ENCODE measurements around the gene ASB1. TPM values are rescaled to one million over a fixed set of nuclear protein-coding genes. Genes with fewer than 3 reads are reported as not detected.

Gene ASB1
- polyA plus RNA-seq, 4 donors, result 29.1 to 33.7 (median 30.4) TPM

DNA sequence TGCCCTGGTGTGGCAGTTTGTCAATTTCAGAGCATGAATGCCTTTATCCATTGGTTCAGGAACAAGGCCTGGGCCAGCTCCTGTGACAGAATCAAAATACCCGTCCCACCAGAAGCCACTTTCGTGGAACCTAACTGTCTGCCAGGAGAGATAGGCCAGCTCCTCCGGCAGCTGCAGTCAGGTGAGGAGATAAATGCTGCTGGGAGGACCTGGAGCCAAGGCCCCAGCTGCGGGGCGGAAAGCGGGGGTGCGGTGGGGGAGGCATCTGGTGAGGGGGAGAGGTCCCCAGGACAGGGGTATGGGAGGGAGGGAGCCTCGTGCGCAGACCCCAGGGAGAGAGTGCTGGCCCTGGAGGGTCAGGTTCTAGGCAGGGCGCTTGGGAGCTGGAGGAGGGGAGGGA lies 4.4 kb upstream of the ASB1 start:
- DNase-seq (ENCODE audit: low read depth in 4 of 4, low spot score in 2 of 4), result no peak

DNA sequence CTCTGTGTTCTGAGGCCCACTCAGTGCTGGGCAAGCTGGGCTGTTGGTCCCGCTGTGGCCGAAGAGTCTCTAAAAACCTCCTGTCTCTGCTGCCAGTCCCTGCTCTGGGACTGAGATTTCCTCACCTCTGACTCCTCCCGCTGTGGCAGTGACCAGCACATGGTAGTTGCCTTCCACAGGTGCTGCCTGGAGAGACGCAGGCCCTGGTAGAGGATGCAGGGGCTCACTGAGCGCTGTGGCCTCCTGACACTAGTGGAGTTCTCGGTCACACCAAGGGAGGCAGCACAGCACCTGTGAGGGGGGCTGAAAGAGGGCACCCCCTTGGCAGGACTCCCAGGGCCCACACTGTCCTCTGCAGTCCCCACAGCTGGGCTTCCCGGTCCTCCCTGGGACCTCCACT lies 3.8 kb upstream of the ASB1 start:
- no peak for DNase-seq (ENCODE audit: low read depth in 4 of 4, low spot score in 2 of 4)

DNA sequence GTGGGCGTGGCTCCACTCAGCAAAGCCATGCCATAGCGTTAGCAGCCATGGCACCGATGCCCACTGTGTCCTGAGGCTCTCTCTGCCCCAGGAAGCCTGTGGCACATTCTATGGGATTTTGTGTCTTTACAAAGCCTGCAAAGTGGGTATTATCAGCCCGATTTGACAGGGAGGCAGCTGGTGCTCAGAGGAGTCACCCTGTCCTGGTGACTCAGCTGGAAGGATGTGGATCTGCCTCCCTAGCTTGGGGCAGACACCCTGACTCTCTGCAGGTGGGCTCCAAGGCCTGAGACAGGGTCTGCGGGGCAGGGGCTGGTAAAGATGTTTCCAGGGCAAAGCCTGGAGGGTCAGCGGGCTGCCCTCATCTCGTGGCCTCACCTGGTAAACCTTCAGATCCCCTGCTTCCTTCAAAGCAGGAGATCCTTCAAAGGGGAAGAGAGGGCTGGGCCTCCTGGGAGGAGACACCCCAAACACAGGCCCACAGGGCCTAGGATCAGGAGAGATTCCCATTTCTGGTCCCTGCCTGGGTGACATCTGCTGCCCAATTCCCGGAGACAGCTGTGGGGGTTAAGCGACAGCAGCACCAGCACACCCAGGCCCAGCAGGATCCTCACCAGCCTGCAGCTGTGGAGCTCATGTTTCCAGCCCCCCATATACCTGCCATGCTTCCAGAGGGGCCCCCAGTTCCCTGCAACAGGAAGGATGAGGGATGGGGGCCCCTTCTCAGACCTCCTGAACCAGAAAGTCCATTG lies 3.0 kb upstream of the ASB1 start:
- DNase-seq (ENCODE audit: low read depth in 4 of 4, low spot score in 2 of 4), result no peak

DNA sequence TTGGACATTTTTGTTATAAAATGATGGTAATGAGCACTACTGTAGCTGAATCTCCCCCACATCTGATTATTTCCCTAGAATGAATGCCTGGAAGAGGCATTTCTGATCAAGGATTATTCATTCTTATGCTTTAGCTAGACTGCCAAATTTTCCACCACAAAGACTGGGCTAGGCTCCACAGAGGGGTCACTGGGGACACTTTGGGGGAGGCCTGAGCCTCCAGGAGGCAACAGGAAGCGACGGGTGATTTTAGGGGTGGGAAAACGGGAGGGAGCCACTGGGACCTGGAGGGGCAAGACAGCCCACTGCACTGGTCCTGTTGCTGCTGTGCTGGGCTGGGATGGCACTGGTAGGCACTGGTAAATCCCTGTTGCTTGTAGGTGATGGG lies 2.4 kb upstream of the ASB1 start:
- no peak for DNase-seq (ENCODE audit: low read depth in 4 of 4, low spot score in 2 of 4)

DNA sequence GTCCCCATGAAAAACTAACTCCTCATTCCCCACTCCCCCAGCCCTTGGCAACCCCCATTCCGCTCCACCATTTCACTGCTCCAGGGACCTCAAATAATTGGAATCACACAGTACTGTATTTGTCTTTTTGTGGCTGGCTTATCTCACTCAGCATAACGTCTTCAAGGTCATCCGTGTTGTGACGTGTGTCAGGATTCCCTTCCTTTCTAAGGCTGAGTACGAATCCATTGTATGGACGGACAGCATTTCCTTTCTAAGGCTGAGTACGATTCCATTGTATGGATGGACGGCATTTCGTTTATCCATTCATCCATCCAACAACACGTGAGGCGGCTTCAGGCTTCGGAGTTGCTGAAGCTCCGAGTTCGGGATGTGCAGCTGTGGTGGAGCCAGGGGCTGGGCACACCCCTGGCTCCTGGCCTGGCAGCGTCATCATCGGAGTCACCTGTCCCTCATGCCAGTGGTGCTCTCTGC lies 1.2 kb upstream of the ASB1 start:
- no peak for DNase-seq (ENCODE audit: low read depth in 4 of 4, low spot score in 2 of 4)

DNA sequence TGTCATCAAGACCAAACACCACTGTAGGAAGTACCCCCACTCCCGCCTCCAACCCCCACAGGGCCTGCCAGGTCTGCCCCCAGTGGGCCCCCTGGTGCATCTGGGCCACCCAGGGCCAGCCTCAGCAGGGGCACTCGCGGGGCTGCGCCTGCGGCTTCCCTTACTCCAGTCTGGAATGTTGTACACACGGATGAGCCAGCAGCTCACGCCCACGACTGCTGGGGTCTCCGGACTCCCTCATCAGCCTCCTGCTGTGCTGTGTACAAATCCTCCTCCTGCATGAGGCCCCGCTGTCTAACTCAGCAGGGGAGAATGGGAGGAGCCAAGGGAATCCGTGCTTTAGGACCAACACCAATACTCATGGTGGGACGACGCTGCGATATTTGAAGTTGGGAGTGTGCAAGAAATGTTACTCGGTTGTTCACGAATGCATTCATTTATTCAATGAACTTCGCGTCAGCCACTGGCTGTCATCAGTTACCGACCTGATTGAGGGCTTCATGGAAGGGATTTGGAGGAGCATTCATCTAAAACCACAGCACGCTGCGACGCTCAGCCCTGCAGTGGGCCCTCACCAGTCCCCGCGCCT lies 654 bp upstream of the ASB1 start:
- no peak for DNase-seq (ENCODE audit: low read depth in 4 of 4, low spot score in 2 of 4)

DNA sequence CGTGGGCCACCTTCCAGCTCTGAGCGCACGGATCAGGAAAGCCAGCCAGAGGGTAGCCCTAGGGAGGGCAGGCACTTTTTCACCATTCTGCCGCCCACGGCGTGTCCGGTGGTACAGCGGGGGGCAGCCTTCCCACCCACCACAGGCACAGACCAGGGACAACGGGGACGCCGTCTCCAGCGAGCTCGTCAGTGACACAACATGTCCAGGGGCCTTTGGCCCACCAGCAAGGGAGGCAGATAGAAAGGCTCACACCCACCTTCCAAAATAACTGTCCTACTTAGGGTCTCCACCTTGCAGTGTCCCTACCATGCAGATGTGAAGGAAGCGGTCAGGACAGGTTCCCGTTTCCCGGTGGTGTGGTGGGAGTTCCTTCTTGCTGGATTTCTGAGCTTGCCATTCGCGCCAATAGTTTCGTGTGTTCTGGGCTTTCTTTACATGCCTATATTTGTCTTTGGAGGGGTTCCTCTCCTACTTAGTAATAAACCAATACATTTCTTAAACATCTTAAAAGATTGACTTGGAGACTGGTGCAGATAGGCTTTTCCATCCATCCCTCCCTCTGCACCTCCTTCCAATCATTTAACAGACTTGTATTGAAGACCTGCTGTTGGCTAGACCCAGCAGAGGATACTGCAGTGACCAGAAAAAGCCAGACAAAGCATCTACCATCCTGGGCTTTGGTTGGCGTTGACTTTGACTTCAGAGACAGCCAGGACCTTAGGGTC lies 872 bp downstream of the ASB1 start:
- DNase-seq (ENCODE audit: low read depth in 4 of 4, low spot score in 2 of 4), result no peak

DNA sequence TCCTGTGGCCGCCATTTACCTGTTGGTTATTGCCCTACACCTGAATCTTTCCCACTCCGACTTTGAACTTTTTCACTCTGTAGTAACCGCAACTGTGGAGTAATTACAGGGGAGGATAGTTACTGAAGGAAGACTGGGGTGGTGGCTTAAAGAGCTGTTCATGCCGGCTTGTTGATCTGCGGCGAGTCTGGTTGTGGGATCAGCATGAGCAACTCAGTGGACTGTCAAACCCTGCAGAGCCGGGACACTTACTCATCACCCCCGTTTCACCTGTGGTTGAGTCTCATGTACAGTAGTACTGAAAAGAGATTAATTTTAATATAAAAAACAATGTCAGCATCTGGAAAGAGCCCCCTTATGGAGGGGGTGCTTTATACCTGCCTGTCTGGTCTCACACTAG lies 2.1 kb downstream of the ASB1 start:
- no peak for DNase-seq (ENCODE audit: low read depth in 4 of 4, low spot score in 2 of 4)

DNA sequence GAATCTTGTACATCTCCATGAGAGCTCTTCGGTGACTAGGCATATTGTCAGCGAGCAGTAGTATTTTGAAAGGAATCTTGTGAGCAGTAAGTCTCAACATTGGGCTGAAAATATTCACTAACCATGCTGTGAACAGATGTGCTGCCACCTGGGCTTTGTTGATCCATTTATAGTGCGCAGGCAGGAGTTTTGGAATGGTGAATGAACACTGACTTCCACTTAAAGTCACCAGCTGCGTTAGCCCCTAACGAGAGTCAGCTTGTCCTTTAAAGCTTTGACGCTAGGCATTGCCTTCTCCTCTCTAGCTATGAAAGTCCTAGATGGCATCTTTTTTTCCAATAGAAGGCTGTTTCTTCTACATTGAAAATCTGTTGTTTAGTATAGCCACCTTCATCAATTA lies 4.1 kb downstream of the ASB1 start:
- DNase-seq (ENCODE audit: low read depth in 4 of 4, low spot score in 2 of 4), result no peak

DNA sequence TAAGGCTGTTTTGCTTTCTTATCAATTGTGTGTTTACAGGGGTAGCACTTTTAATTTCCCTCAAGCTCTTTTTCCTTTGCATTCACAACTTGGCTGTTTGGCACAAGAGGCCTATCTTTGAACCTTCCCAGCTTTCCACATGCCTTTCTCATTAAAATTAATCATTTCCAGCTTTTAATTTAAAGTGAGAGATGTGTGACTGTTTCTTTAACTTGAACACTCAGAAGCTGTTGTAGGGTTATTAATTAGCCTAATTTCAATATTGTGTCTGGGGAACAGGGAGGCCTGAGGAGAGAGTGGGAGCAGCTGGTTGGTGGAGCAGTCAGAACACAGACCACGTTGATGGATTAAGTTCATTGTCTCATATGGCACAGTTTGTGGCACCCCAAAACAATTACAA lies 4.7 kb downstream of the ASB1 start:
- no peak for DNase-seq (ENCODE audit: low read depth in 4 of 4, low spot score in 2 of 4)

DNA sequence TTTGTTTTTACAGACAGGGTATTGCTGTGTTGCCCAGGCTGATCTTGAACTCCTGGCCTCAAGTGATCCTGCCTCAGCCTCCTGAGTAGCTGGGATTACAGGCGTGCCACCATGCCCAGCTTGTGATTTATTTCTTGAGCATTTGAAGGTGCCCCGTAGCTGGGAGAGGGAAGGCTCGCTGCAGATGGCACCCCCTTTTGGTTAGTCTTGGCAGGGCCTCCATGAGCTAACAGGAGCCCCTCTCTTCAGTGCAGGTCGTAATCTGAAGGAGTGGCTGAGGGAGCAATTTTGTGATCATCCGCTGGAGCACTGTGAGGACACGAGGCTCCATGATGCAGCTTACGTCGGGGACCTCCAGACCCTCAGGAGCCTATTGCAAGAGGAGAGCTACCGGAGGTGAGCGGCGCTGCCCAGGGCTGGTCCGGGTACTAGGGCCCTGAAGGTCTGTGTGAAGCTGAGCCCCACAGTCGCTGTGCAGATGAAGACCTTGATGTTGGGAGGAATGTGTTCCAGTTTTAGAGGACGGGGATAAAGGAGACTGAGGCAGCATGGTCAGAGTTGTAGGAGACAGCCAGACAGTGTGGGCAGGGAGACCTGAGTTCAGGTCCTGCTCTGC lies 6.7 kb downstream of the ASB1 start:
- no peak for DNase-seq (ENCODE audit: low read depth in 4 of 4, low spot score in 2 of 4)

DNA sequence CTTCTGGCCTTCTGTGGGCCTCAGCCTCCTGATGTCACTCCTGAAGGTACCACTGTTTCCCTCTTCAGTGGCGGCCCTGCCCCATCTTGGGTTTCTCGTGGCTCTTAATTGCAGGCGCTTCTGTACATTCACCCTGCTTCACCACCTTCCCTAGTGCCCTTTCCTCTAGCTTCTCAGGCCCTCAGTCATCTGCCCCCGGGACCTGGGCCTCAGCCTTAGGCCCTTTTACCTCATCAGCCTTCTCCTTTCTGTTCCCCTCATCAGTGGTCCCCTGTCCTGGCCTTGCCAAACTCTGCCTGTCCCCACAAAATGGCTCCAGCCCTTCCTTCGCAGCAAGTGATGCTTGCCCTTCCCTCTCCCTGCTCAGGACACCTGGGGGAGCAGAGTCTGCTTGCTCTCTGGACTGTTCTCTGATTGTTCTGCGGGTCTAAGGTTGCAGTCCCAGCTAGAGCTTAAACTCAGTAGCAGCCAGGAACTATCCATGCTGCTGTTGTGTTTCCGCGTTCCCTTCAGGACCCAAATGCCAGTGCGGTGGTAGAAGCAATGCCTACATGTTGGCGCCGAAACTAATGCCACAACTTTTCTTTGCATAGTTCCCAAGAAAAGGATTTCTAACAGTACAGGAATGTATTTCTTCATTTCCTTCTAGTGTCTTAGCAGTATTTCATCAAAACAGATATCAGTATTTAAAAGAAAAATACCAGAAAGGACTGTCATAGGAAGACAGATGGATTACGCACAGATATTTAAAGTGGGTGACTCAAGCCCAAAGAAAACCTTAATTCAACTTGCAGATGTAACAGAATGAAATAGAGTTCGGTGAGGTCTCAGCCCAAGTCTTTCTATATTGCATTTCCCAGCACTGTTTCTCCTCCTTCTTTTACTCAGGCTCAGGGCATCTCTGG lies 7.5 kb downstream of the ASB1 start:
- DNase-seq (ENCODE audit: low read depth in 4 of 4, low spot score in 2 of 4), result no peak

DNA sequence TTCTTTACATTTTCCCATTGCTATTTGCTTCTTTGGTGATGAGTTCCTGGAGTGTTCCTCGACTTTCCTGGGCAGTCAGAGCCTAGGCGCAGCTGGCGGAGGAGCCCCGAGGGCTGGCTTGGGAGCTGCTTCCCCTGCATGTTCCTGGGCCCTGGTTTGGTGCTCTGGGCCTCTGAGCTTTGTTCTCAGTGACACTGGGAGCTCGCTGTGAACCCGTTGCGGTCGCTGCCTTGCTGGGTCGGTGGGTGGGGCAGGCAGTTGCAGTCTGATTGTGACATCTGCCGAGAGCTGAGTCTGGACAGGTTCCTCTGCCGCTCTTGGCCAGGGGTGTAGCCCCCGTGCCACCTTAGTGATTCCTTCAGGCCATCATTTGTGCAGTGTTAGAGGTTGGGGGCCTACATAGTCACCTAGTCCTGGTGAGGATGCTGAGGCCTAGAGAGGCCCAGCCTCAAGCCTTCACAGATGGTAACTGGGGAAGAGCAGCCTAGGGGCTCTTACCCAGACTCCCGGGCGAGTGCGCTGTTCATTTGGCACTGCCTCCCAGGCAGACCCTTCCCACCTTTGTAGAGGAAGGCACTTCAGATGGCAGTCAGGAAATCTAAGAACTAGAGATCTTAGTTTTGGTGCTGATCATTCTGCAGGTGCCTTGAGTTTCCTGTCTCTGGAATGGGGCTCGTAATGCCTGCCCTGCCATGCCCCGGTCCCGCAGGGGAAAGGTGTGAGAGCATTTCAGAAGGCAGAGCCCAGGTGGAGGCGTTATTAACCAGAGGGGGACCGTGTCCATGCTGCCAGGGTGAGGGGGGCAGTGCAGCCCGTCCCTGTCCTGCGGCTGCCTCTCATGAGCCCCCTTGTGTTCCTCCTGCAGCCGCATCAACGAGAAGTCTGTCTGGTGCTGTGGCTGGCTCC lies 8.4 kb downstream of the ASB1 start:
- no peak for DNase-seq (ENCODE audit: low read depth in 4 of 4, low spot score in 2 of 4)

DNA sequence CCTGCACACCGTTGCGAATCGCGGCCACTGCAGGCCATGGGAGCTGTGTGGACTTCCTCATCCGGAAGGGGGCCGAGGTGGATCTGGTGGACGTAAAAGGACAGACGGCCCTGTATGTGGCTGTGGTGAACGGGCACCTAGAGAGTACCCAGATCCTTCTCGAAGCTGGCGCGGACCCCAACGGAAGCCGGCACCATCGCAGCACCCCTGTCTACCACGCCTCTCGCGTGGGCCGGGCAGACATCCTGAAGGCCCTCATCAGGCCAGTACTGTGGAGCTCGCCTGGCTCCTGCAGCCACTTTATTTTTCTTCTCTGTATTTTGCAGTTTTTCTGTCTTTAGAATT lies 9.0 kb downstream of the ASB1 start:
- DNase-seq (ENCODE audit: low read depth in 4 of 4, low spot score in 2 of 4), result no peak

DNA sequence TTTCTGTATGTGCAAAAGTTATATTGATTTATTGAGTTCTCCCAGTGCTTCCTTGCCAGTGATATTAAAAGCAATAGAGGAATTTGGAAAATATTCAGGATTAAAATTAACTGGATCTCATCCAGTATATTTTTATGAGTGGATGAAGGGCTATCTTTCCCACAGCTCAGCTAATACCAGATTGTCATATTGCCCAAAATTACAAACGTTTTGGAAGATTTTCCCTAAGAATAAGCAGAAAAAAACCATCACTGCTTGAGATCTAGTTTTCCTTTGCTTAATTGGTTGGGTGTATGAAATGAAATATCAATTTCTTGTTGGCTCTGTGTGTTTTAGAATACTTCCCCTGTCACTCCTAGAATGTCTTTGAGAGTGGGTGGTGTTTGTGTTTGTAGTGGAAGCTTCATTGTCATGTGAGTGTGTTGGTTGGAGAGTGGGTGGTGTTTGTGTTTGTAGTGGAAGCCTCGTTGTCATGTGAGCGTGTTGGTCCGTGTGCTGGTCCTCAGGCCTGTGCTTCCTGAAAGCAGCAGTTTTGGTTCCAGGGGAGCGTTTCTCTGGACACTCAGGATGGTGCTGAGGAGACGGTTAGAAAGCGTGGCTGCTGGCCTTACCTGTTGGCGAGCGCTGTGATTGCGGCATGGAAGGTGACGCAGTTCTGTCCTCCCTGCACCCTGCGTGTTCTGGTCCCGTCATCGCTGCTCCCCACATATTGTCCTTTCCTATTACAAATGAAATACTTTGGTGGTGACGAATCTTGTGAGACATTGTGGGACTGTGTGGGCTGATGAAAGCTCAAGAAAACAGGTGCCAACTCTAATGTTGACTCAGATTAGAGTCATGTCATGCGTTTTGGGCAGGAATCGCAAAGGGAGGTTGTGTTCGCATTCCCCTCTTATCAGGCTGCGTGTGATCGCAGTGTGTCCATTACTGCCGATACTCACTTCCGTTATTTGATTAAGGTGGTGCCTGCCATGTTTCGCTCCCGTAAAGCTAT lies 12.4 kb downstream of the ASB1 start:
- DNase-seq (ENCODE audit: low read depth in 4 of 4, low spot score in 2 of 4), result no peak

DNA sequence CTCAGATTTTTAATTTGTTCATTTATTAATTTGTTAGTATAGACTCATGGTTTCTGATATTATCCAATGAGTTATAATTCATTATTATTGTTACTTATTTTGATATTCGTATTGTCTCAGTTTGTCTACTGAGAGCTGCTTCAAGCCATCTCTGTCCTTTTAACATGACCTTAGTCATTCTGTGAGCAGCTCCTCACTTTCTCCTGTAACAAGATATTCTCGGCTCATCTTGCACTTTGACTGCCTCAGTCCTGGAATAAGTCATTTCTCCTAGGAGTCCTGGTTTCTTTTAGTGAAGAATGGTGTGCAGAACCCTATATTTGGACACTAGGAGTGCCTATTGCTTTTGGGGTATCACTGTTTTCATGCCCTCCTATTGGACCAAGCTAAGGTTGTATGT lies 13.2 kb downstream of the ASB1 start:
- no peak for DNase-seq (ENCODE audit: low read depth in 4 of 4, low spot score in 2 of 4)

DNA sequence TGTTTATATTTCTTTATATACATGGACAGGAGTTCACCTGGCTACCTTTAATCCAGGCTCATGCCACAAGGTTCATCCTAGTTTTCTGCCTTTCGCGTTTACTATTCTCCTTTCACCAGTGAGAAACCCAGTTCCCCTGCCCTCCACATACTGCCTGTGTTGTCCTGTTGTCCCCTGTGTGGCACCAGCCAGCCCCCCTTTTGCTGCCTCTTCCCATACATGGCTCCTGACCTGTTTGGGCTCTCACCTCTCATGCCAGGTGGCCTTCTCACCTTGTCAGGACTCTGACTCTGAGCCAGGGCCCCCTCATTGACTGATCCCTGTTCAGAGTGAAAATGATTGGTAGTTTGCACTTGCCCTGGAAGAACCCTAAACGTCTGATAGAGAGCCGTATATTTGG lies 13.6 kb downstream of the ASB1 start:
- DNase-seq (ENCODE audit: low read depth in 4 of 4, low spot score in 2 of 4), result no peak

DNA sequence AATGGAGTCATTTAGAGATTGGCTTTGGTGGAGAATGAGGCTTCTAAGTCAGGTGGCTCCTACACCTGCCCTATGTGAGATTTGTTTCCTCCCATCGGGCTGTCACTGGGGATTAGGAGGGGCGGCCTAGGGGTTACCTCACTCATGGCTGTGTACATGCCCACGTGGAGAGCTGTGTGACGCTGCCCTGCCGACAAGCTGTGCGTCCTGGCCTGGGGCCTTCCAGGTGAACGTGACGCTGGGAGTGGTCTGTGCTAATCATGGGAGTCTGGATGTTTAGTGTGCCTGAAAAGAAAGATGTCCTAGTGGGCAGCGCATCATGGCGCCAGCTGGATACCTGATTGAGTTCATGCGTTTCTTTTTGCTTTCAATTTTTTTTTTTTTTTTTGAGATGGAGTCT lies 14.0 kb downstream of the ASB1 start:
- no peak for DNase-seq (ENCODE audit: low read depth in 4 of 4, low spot score in 2 of 4)

All from left renal cortex interstitium (tissue), 4 donors.